HG03469 (cell line): ENCODE data around the gene PLCB3.

Source experiments
- ATAC-seq: cut with Tn5 transposase; IDR thresholded peaks from one replicate; pipeline ENCODE4 v1.9.1; 2021; ENCODE audit warnings: mild to moderate bottlenecking, moderate library complexity, moderate number of reproducible peaks; ENCODE audit not compliant: unreplicated experiment

Gene PLCB3

GRCh38 chr11:64317961-64318765 is 66.8 kb downstream of the PLCB3 start, which contains the start of gene PRDX5:
Gene PRDX5 (plus strand): TSS chr11:64318121. CDS start chr11:64318216, 95 bp downstream.
- peak; percentile 45 for ATAC-seq
